HepG2 (cell line): ENCODE results near the gene SHTN1. TPM values are rescaled to one million over a fixed set of nuclear protein-coding genes. Genes with fewer than 3 reads are reported as not detected.

Experiments
- ATM ChIP-seq: fragments of 450-650 bp; IDR thresholded peaks from 2 replicates; pipeline ENCODE4 v1.7.1; 2017; ENCODE audit warnings: mild to moderate bottlenecking, borderline replicate concordance
- CENPT ChIP-seq: sonication (generic); formaldehyde crosslinking; IDR thresholded peaks from 2 replicates; pipeline ENCODE4 v1.8.0; 2022; ENCODE audit warnings: low read depth, mild to moderate bottlenecking, moderate library complexity, missing genetic modification reagents
- HOXA3 ChIP-seq: sonication (generic); formaldehyde crosslinking; IDR thresholded peaks from 2 replicates; pipeline ENCODE4 v1.5.0; 2020; ENCODE audit warnings: missing genetic modification reagents
- KDM3A ChIP-seq: IDR thresholded peaks from 2 replicates; pipeline ENCODE4 v1.6.1; 2018; ENCODE audit warnings: low read depth, missing compliant biosample characterization
- MBD4 ChIP-seq: IDR thresholded peaks from 2 replicates; pipeline ENCODE4 v1.6.1; 2012; ENCODE audit warnings: low read length, inconsistent platforms, borderline replicate concordance
- NFIC ChIP-seq: IDR thresholded peaks from 2 replicates; pipeline ENCODE4 v1.6.1; 2012; ENCODE audit warnings: mild to moderate bottlenecking, low read length, inconsistent platforms
- POLR2G ChIP-seq: fragments of 200-400 bp; formaldehyde crosslinking; IDR thresholded peaks from 2 replicates; pipeline ENCODE4 v1.6.1; 2018; ENCODE audit warnings: mild to moderate bottlenecking, low read depth, low read length, moderate library complexity
- PTBP1 ChIP-seq: fragments of 200-400 bp; formaldehyde crosslinking; IDR thresholded peaks from 2 replicates; pipeline ENCODE4 v1.6.1; 2018; ENCODE audit warnings: low read length, low read depth; ENCODE audit not compliant: poor library complexity, severe bottlenecking
- SP1 ChIP-seq, 2 experiments: fragments of 450-650 bp in 1 of 2; sonication (generic) in 1 of 2; formaldehyde crosslinking in 1 of 2; IDR thresholded peaks; 2 replicates each; pipeline versions ENCODE4 v1.4.0 to v1.6.1; 2016 to 2020; ENCODE audit warnings: missing genetic modification reagents in 1 of 2
- TBP ChIP-seq: sonication (generic); formaldehyde crosslinking; IDR thresholded peaks from 2 replicates; pipeline ENCODE4 v1.5.0; 2020; ENCODE audit warnings: missing genetic modification reagents
- ZBTB1 ChIP-seq: sonication (generic); formaldehyde crosslinking; IDR thresholded peaks from 2 replicates; pipeline ENCODE4 v1.4.0; 2020; ENCODE audit warnings: missing genetic modification reagents, borderline replicate concordance
- ZBTB3 ChIP-seq: sonication (generic); formaldehyde crosslinking; IDR thresholded peaks from 2 replicates; pipeline ENCODE4 v1.4.0; 2020; ENCODE audit warnings: low read depth, mild to moderate bottlenecking, moderate library complexity, missing genetic modification reagents, borderline replicate concordance
- ZIK1 ChIP-seq: sonication (generic); formaldehyde crosslinking; IDR thresholded peaks from 2 replicates; pipeline ENCODE4 v1.5.0; 2020; ENCODE audit warnings: mild to moderate bottlenecking, low read depth, missing genetic modification reagents, borderline replicate concordance
- ZNF20 ChIP-seq: sonication (generic); formaldehyde crosslinking; IDR thresholded peaks from 2 replicates; pipeline ENCODE4 v1.4.0; 2020; ENCODE audit warnings: mild to moderate bottlenecking, moderate library complexity, missing genetic modification reagents
- ZNF230 ChIP-seq: sonication (generic); formaldehyde crosslinking; IDR thresholded peaks from 2 replicates; pipeline ENCODE4 v1.4.0; 2020; ENCODE audit warnings: mild to moderate bottlenecking, missing genetic modification reagents
- polyA plus RNA-seq, 8 experiments: library from polyadenylated mRNA; depleted of rRNA in 3 of 8; stranded (reverse) in 7 of 8; unstranded in 1 of 8; fragments of >200 nt; fragmentation: Illumina TruSeq in 4 of 8; extraction: Trizol in 4 of 8; gene quantifications; 2 replicates each; pipeline versions ENCODE4 v1.2.1 to v1.2.3, GENCODE V29; 2011 to 2016; ENCODE audit warnings: low read depth in 4 of 8, missing spikeins in 1 of 8, mixed read lengths in 1 of 8; ENCODE audit not compliant: insufficient read depth in 1 of 8
- total RNA-seq, 5 experiments: library from RNA; depleted of rRNA; stranded (reverse); fragments of >200 nt; fragmentation: Illumina TruSeq; extraction: Trizol; gene quantifications; 2 replicates each; pipeline ENCODE4 v1.2.3, GENCODE V29; 2016; ENCODE audit warnings: low read depth in 1 of 5
- TF ChIP-seq, protein P1 (sequence below): sonication (generic); formaldehyde crosslinking; IDR thresholded peaks from 2 replicates; pipeline ENCODE4 v1.4.0; 2020; ENCODE audit warnings: missing genetic modification reagents, mild to moderate bottlenecking, borderline replicate concordance
- TF ChIP-seq, protein P2 (sequence below): IDR thresholded peaks from 2 replicates; pipeline ENCODE4 v1.6.1; 2016; ENCODE audit warnings: control low read depth
- TF ChIP-seq, protein P3 (sequence below): sonication (generic); formaldehyde crosslinking; conservative IDR thresholded peaks from 2 replicates; pipeline ENCODE4 v1.4.0; 2020; ENCODE audit warnings: missing genetic modification reagents
- TF ChIP-seq, protein P4 (sequence below): sonication (generic); formaldehyde crosslinking; conservative IDR thresholded peaks from 2 replicates; pipeline ENCODE4 v1.8.0; 2022; ENCODE audit warnings: mild to moderate bottlenecking, moderate library complexity, missing genetic modification reagents
- TF ChIP-seq, protein P5 (sequence below): sonication (generic); formaldehyde crosslinking; conservative IDR thresholded peaks from 2 replicates; pipeline ENCODE4 v1.4.0; 2020; ENCODE audit warnings: missing genetic modification reagents

SHTN1 gene
- total and polyA plus RNA-seq, 2 of the 13 experiments (the other 11 are each of a cell fraction or from before 2014, with no cell fraction given): 11.3 to 15.6 TPM

DNA sequence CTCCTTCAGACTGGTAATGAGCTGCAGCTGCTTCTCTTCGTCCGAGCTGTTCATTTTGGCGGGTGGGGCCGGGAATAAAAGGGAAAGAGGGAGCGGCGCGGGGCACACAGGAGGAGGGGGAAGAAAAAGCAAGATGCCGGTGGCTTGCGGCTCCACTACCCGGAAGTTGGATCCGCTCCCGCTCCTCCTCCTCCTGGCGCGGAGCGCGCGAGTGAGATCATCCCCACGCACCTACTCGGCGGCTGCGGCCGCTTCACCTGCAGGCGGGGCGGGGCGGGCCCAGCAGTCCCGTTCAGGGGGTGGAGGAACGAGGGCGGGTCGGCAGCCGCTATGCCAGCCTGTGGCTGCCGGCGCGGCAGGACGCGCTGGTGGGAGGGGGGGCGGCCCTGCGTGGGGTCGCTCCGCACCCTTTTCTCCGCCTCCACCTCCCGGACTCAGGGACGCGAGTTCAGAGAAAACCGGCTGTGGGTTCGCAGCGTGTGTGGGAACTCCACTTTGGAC is at the start of gene SHTN1 (continued):
- TF ChIP-seq, protein P1, sequence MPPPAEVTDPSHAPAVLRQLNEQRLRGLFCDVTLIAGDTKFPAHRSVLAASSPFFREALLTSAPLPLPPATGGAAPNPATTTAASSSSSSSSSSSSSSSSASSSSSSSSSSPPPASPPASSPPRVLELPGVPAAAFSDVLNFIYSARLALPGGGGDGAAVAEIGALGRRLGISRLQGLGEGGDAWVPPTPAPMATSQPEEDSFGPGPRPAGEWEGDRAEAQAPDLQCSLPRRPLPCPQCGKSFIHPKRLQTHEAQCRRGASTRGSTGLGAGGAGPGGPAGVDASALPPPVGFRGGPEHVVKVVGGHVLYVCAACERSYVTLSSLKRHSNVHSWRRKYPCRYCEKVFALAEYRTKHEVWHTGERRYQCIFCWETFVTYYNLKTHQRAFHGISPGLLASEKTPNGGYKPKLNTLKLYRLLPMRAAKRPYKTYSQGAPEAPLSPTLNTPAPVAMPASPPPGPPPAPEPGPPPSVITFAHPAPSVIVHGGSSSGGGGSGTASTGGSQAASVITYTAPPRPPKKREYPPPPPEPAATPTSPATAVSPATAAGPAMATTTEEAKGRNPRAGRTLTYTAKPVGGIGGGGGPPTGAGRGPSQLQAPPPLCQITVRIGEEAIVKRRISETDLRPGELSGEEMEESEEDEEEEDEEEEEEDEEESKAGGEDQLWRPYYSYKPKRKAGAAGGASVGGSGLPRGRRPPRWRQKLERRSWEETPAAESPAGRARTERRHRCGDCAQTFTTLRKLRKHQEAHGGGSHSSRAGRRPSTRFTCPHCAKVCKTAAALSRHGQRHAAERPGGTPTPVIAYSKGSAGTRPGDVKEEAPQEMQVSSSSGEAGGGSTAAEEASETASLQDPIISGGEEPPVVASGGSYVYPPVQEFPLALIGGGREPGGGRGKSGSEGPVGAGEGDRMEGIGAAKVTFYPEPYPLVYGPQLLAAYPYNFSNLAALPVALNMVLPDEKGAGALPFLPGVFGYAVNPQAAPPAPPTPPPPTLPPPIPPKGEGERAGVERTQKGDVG (CRISPR knock-in tag): no peak
- TF ChIP-seq ZBTB1 (CRISPR knock-in tag): no peak
- no peak for TF ChIP-seq KDM3A (CRISPR knock-in tag)
- TF ChIP-seq MBD4: no peak
- TF ChIP-seq TBP: no peak
- TF ChIP-seq HOXA3 (CRISPR knock-in tag): peak; percentile 26; the same call in 1 of the 2 replicates
- TF ChIP-seq, protein P2, sequence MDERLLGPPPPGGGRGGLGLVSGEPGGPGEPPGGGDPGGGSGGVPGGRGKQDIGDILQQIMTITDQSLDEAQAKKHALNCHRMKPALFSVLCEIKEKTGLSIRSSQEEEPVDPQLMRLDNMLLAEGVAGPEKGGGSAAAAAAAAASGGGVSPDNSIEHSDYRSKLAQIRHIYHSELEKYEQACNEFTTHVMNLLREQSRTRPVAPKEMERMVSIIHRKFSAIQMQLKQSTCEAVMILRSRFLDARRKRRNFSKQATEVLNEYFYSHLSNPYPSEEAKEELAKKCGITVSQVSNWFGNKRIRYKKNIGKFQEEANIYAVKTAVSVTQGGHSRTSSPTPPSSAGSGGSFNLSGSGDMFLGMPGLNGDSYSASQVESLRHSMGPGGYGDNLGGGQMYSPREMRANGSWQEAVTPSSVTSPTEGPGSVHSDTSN (CRISPR knock-in tag): no peak
- TF ChIP-seq PTBP1: no peak
- no peak for TF ChIP-seq ZBTB3 (CRISPR knock-in tag)
- no peak for TF ChIP-seq SP1 (IDR thresholded peaks at IDR 0.05)
- peak; percentile 24 for TF ChIP-seq SP1 (CRISPR knock-in tag; IDR thresholded peaks at IDR 0.05)
- no peak for TF ChIP-seq NFIC
- no peak for TF ChIP-seq ZIK1
- TF ChIP-seq ZNF20: no peak
- TF ChIP-seq POLR2G: peak; percentile 75
- TF ChIP-seq, protein P3, sequence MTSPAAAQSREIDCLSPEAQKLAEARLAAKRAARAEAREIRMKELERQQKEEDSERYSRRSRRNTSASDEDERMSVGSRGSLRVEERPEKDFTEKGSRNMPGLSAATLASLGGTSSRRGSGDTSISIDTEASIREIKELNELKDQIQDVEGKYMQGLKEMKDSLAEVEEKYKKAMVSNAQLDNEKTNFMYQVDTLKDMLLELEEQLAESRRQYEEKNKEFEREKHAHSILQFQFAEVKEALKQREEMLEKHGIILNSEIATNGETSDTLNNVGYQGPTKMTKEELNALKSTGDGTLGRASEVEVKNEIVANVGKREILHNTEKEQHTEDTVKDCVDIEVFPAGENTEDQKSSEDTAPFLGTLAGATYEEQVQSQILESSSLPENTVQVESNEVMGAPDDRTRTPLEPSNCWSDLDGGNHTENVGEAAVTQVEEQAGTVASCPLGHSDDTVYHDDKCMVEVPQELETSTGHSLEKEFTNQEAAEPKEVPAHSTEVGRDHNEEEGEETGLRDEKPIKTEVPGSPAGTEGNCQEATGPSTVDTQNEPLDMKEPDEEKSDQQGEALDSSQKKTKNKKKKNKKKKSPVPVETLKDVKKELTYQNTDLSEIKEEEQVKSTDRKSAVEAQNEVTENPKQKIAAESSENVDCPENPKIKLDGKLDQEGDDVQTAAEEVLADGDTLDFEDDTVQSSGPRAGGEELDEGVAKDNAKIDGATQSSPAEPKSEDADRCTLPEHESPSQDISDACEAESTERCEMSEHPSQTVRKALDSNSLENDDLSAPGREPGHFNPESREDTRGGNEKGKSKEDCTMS (CRISPR knock-in tag): no peak
- TF ChIP-seq ZNF230 (CRISPR knock-in tag): no peak
- TF ChIP-seq, protein P4, sequence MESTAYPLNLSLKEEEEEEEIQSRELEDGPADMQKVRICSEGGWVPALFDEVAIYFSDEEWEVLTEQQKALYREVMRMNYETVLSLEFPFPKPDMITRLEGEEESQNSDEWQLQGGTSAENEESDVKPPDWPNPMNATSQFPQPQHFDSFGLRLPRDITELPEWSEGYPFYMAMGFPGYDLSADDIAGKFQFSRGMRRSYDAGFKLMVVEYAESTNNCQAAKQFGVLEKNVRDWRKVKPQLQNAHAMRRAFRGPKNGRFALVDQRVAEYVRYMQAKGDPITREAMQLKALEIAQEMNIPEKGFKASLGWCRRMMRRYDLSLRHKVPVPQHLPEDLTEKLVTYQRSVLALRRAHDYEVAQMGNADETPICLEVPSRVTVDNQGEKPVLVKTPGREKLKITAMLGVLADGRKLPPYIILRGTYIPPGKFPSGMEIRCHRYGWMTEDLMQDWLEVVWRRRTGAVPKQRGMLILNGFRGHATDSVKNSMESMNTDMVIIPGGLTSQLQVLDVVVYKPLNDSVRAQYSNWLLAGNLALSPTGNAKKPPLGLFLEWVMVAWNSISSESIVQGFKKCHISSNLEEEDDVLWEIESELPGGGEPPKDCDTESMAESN: 0 out of 2 replicates have a peak, but pooled peaks have one; percentile 31
- no peak for TF ChIP-seq ATM
- TF ChIP-seq CENPT: no peak
- TF ChIP-seq, protein P5, sequence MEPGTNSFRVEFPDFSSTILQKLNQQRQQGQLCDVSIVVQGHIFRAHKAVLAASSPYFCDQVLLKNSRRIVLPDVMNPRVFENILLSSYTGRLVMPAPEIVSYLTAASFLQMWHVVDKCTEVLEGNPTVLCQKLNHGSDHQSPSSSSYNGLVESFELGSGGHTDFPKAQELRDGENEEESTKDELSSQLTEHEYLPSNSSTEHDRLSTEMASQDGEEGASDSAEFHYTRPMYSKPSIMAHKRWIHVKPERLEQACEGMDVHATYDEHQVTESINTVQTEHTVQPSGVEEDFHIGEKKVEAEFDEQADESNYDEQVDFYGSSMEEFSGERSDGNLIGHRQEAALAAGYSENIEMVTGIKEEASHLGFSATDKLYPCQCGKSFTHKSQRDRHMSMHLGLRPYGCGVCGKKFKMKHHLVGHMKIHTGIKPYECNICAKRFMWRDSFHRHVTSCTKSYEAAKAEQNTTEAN (CRISPR knock-in tag): no peak
